Breast epithelium (tissue), 3 donors: ENCODE data around the gene KPTN.

ENCODE experiments used
- CTCF ChIP-seq, 3 donors: fragments of 450-650 bp; IDR thresholded peaks; one replicate each; pipeline ENCODE4 v1.5.1; 2016 to 2017; ENCODE audit warnings: antibody characterized with exemption in 3 of 3, mild to moderate bottlenecking in 3 of 3, moderate library complexity in 3 of 3
- POLR2A ChIP-seq: fragments of 450-650 bp; IDR thresholded peaks from one replicate; pipeline ENCODE4 v1.6.1; 2016; ENCODE audit warnings: antibody characterized with exemption, mild to moderate bottlenecking, moderate library complexity
- POLR2AphosphoS5 ChIP-seq, 3 donors: sonication (generic); formaldehyde crosslinking; IDR thresholded peaks; one replicate each; pipeline ENCODE4 v1.6.1; 2017; ENCODE audit warnings: antibody characterized with exemption in 3 of 3

DNA sequence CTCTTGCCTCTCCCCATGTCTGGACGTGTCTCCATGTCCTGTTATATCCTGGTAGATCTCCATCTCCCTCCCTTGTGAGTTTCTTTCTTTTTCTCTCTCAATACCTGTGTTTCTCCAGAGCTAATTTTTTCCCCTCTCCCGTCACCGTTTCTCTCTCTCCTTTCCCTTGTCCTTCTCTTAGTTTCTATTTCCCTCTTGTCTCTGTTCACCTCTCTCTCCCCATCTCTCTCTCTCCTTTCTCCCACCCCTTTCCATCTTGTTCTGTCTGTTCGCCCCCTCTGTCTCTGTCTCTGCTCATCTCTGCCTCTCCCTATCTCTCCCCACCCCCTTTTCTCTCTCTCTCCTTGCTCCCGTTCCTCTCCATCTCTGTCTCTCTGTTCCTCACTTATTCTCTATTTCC lies 25.3 kb downstream of the KPTN start:
- TF ChIP-seq CTCF (IDR thresholded peaks at IDR 0.05) (no peak), POLR2A (no peak), POLR2AphosphoS5 (IDR thresholded peaks at IDR 0.05) (no peak)
